Neural cell (in vitro differentiated cells): ENCODE measurements around the gene DGKG.

ENCODE experiments used
- CTCF ChIP-seq: fragments of 450-650 bp; IDR thresholded peaks from 2 replicates; pipeline ENCODE4 v1.5.1; 2014; ENCODE audit warnings: antibody characterized with exemption, mild to moderate bottlenecking, moderate library complexity; ENCODE audit not compliant: poor library complexity, severe bottlenecking
- EP300 ChIP-seq: fragments of 450-650 bp; conservative IDR thresholded peaks from 2 replicates; pipeline ENCODE4 v1.6.1; 2014; ENCODE audit warnings: antibody characterized with exemption, mild to moderate bottlenecking, moderate library complexity; ENCODE audit not compliant: poor library complexity, severe bottlenecking
- EZH2 ChIP-seq: fragments of 200-600, 300-800 bp; shearing (Covaris generic), sonication (generic); IDR thresholded peaks from 2 replicates; pipeline ENCODE4 v1.6.1; 2014; ENCODE audit warnings: antibody characterized with exemption, low read length, borderline replicate concordance, mild to moderate bottlenecking; ENCODE audit not compliant: insufficient read depth, poor library complexity, severe bottlenecking
- POLR2AphosphoS5 ChIP-seq: IDR thresholded peaks from 2 replicates; pipeline ENCODE4 v1.6.1; 2012

DNA sequence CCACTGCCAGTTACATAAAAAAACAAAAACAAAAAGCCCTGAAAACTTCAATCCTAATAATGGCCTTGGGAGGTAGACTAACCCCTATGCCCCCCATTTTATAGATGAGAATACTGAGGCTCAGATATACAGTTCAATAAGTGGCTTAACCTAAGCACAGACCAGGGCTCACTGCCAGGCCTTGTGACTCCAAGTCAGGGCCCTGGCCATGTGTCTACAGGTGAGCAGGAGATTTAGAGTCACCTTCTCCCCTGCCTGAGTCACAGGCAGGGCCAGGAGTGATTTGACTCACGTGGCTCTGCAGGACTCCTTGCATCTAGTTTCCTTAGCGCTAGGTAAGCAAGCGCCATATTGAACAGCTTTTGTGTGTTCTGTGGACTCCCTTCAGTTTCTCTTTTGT is 154.5 kb downstream of the DGKG start:
- TF ChIP-seq POLR2AphosphoS5: no peak
- TF ChIP-seq EZH2: no peak
- no peak for TF ChIP-seq EP300
- TF ChIP-seq CTCF: no peak
